ENCODE measurements around the gene FAM227B. TPM values are rescaled to one million over a fixed set of nuclear protein-coding genes. Genes with fewer than 3 reads are reported as not detected.
"Not testable (repeated sequence)": the region's sequence is repeated elsewhere in the genome, so short reads cannot be mapped to it uniquely, and the experiment has no call there.

FAM227B gene
- total RNA-seq, 1 donor from 2014 or later = 3.2 TPM

- DNase-seq (ENCODE audit: low read depth) = no peak
- no peak overlapping the region for H3K4me3 ChIP-seq (ENCODE audit: low read depth, low read length)
- TF ChIP-seq CTCF (conservative IDR thresholded peaks at IDR 0.05; ENCODE audit: low read depth, low read length) = no peak
Observed at GRCh38 chr15:49619226-49619625, 1.4 kb downstream of the FAM227B start.

GRCh38 chr15:49612240-49612639 is 8.4 kb downstream of the FAM227B start:
- DNase-seq (ENCODE audit: low read depth); H3K4me3 ChIP-seq (ENCODE audit: low read depth, low read length): not testable (repeated sequence)

GRCh38 chr15:49610157-49610918 is 10.3 kb downstream of the FAM227B start:
- no peak for TF ChIP-seq CTCF (conservative IDR thresholded peaks at IDR 0.05; ENCODE audit: low read depth, low read length)
- no peak for DNase-seq (ENCODE audit: low read depth)
- H3K4me3 ChIP-seq (ENCODE audit: low read depth, low read length) = no peak overlapping the region

- TF ChIP-seq CTCF (conservative IDR thresholded peaks at IDR 0.05; ENCODE audit: low read depth, low read length) = peak; percentile 24
- DNase-seq (ENCODE audit: low read depth) = no peak
- no peak overlapping the region for H3K4me3 ChIP-seq (ENCODE audit: low read depth, low read length)
Observed at GRCh38 chr15:49606594-49606993, 14.0 kb downstream of the FAM227B start.

- no peak for TF ChIP-seq CTCF (conservative IDR thresholded peaks at IDR 0.05; ENCODE audit: low read depth, low read length)
- DNase-seq (ENCODE audit: low read depth) = no peak
- H3K4me3 ChIP-seq (ENCODE audit: low read depth, low read length) = no peak overlapping the region
Observed at GRCh38 chr15:49605588-49605987, 15.0 kb downstream of the FAM227B start.

GRCh38 chr15:49604625-49605409 is 15.8 kb downstream of the FAM227B start:
- no peak overlapping the region for H3K4me3 ChIP-seq (ENCODE audit: low read depth, low read length)
- DNase-seq (ENCODE audit: low read depth) = no peak
- no peak for TF ChIP-seq CTCF (conservative IDR thresholded peaks at IDR 0.05; ENCODE audit: low read depth, low read length)

GRCh38 chr15:49592829-49593316 is 27.7 kb downstream of the FAM227B start:
- not testable (repeated sequence) for H3K4me3 ChIP-seq (ENCODE audit: low read depth, low read length)

More at GRCh38 chr15:49592829-49593316, 27.7 kb downstream of the FAM227B start:
- not testable (repeated sequence) for DNase-seq (ENCODE audit: low read depth)

All from epithelial cell of proximal tubule (primary cell).